K562 (cell line): ENCODE measurements around the gene SRP54. TPM values are rescaled to one million over a fixed set of nuclear protein-coding genes. Genes with fewer than 3 reads are reported as not detected.

Experiments used
- ATAC-seq: fragments of 200-7000 bp; cut with Tn5 transposase; 3 replicates; pipeline ENCODE4 v1.9.1; 2020; ENCODE audit warnings: moderate library complexity
- BruUV-seq: library from RNA; stranded (reverse); fragments of 400-500 nt; replicated peaks from 2 replicates; lab custom pipeline; 2021; lab: Mats Ljungman, UMichigan
- CTCF ChIA-PET: fragments of 300-600 bp; formaldehyde crosslinking; extraction: SDS; loops from one replicate; lab custom pipeline; 2021; ENCODE audit warnings: low intra/inter-chr PET ratio; lab: Yijun Ruan, JAX
- POLR2A ChIA-PET: fragments of 300-600, 350-650 bp; sonication (Branson Sonifier 250); formaldehyde crosslinking; extraction: SDS; loops from one replicate; lab custom pipeline; 2021; ENCODE audit warnings: antibody characterized with exemption, inconsistent platforms; lab: Yijun Ruan, JAX
- DNase-seq, 4 experiments: peaks; one replicate each; pipeline versions ENCODE4 v3.0.0 to v3.0.0-alpha.2; 2011 to 2018; ENCODE audit warnings: low spot score in 3 of 4, mixed read lengths in 3 of 4; ENCODE audit errors: extremely low read depth in 1 of 4
- FAIRE-seq: peaks from 2 replicates; lab custom pipeline; 2011; peaks lifted over from hg19 to GRCh38; lab: Jason Lieb, UNC
- H2AFZ ChIP-seq: 2 replicates; pipeline ENCODE4 v1.6.0; 2011; ENCODE audit warnings: low read depth, low read length, control low read depth, inconsistent platforms
- H3K27ac ChIP-seq: fragments of 200-600 bp; 3 replicates; pipeline ENCODE4 v1.8.0; 2011; ENCODE audit warnings: low read depth, mild to moderate bottlenecking, control low read depth, inconsistent platforms, low read length, moderate library complexity, mixed read lengths; ENCODE audit errors: extremely low read depth
- H3K27me3 ChIP-seq, 2 experiments: fragments of 300-600 bp in 1 of 2; 2 replicates in 1 of 2; 3 replicates in 1 of 2; pipeline versions ENCODE4 v1.6.0 to v1.8.0; 2011; ENCODE audit warnings: inconsistent platforms in 2 of 2, low read length in 2 of 2, mild to moderate bottlenecking in 1 of 2, mixed read lengths in 1 of 2, moderate library complexity in 1 of 2; ENCODE audit not compliant: control insufficient read depth in 2 of 2, insufficient read depth in 2 of 2
- H3K36me3 ChIP-seq: fragments of 300-600 bp; 3 replicates; pipeline ENCODE4 v1.8.0; 2011; ENCODE audit warnings: mild to moderate bottlenecking, low read length, inconsistent platforms; ENCODE audit not compliant: control insufficient read depth, insufficient read depth
- H3K4me1 ChIP-seq, 2 experiments: fragments of 200-600 bp in 1 of 2; replicated peaks in 1 of 2; 2 replicates in 1 of 2; 3 replicates in 1 of 2; pipeline versions ENCODE4 v1.5.1 to v1.8.0; 2011; ENCODE audit warnings: inconsistent platforms in 2 of 2, low read length in 2 of 2, mild to moderate bottlenecking in 1 of 2, mixed read lengths in 1 of 2, moderate library complexity in 1 of 2; ENCODE audit not compliant: control insufficient read depth in 2 of 2, insufficient read depth in 2 of 2
- H3K4me2 ChIP-seq: 2 replicates; pipeline ENCODE4 v1.6.1; 2011; ENCODE audit warnings: low read length, control low read depth, inconsistent platforms, mixed read lengths; ENCODE audit not compliant: insufficient read depth
- H3K4me3 ChIP-seq: fragments of 200-600 bp; sonication (generic), shearing (Covaris generic); 2 replicates; pipeline ENCODE4 v1.5.1; 2016; ENCODE audit warnings: control low read depth, inconsistent platforms
- H3K79me2 ChIP-seq: fragments of 200-600 bp; 3 replicates; pipeline ENCODE4 v1.8.0; 2011; ENCODE audit warnings: low read length, inconsistent platforms; ENCODE audit not compliant: control insufficient read depth, insufficient read depth
- H3K9ac ChIP-seq, 2 experiments: 2 replicates each; pipeline versions ENCODE4 v1.6.0 to v1.6.1; 2011; ENCODE audit warnings: low read depth in 2 of 2, low read length in 2 of 2, control low read depth in 1 of 2, inconsistent platforms in 1 of 2, mild to moderate bottlenecking in 1 of 2, mixed read lengths in 1 of 2; ENCODE audit not compliant: insufficient read depth in 1 of 2
- H3K9me1 ChIP-seq: one replicate; pipeline ENCODE4 v1.6.0; 2011; ENCODE audit warnings: inconsistent platforms, mild to moderate bottlenecking, low read length, moderate library complexity; ENCODE audit not compliant: control insufficient read depth, insufficient read depth
- H3K9me3 ChIP-seq: replicated peaks from 2 replicates; pipeline ENCODE4 v1.5.1; 2011; ENCODE audit warnings: low read depth, low read length, inconsistent platforms; ENCODE audit not compliant: control insufficient read depth, insufficient read depth
- H4K20me1 ChIP-seq: replicated peaks from 2 replicates; pipeline ENCODE4 v1.6.1; 2011; ENCODE audit warnings: low read length, inconsistent platforms, mixed read lengths; ENCODE audit not compliant: control insufficient read depth, insufficient read depth
- HMBOX1 ChIP-seq: sonication (generic); IDR thresholded peaks from 2 replicates; pipeline ENCODE4 v1.6.1; 2016
- HSF4 ChIP-seq: fragments of 250-450 bp; sonication (Bioruptor Pico); IDR thresholded peaks from 2 replicates; pipeline ENCODE4 v2.1.2; 2022; ENCODE audit warnings: mild to moderate bottlenecking, moderate library complexity, borderline replicate concordance
- KLF13 ChIP-seq: fragments of 450-650 bp; IDR thresholded peaks from 2 replicates; pipeline ENCODE4 v1.6.1; 2016; ENCODE audit warnings: missing genetic modification characterization, low read depth, mild to moderate bottlenecking, missing compliant biosample characterization, moderate library complexity, borderline replicate concordance
- MTA3 ChIP-seq: fragments of 450-650 bp; formaldehyde crosslinking; IDR thresholded peaks from 2 replicates; pipeline ENCODE4 v1.6.1; 2017; ENCODE audit warnings: mild to moderate bottlenecking, borderline replicate concordance
- ZNF655 ChIP-seq: fragments of 250-450 bp; sonication (Bioruptor Pico); IDR thresholded peaks from 2 replicates; pipeline ENCODE4 v1.5.0; 2021
- WGBS: fragments of 100-300 bp; shearing (Covaris generic); methylation state at CpG from one replicate; pipeline ENCODE4 v1.1.6; 2016; ENCODE audit warnings: low coverage, mixed read lengths; ENCODE audit not compliant: insufficient coverage; ENCODE audit errors: missing lambda C conversion rate; 5-methylcytosine and 5-hydroxymethylcytosine counted together
- in situ Hi-C: fragments of 300-500 bp; cut with MboI; formaldehyde crosslinking; loops from 4 replicates; pipeline ENCODE4 v1.15.0; 2018; ENCODE audit warnings: inconsistent platforms, mixed read lengths
- intact Hi-C: fragments of 100-400 bp; cut with micrococcal nuclease; formaldehyde crosslinking; loops from 2 replicates; pipeline ENCODE4 v1.14.2; 2022
- polyA plus RNA-seq, 8 experiments: library from polyadenylated mRNA; depleted of rRNA in 4 of 8; stranded (reverse) in 5 of 8; unstranded in 3 of 8; fragments of >200 nt; fragmentation: Nextera tagmentation in 2 of 8; fragmentation: Illumina TruSeq in 1 of 8; extraction: Ambion mirVana in 2 of 8; extraction: Trizol in 1 of 8; gene quantifications; 2 replicates each; pipeline versions ENCODE4 v1.2.1 to v1.2.3, GENCODE V29; 2011 to 2014; ENCODE audit warnings: inconsistent platforms in 1 of 8, missing spikeins in 1 of 8
- total RNA-seq, 7 experiments: library from RNA; depleted of rRNA in 6 of 7; stranded (reverse); fragments of >200 nt in 6 of 7; fragmentation: Illumina TruSeq in 2 of 7; extraction: Trizol in 2 of 7; gene quantifications; 2 replicates each; pipeline versions ENCODE4 v1.2.1 to v1.2.3, GENCODE V29; 2011 to 2021; ENCODE audit warnings: low replicate concordance in 1 of 7

Gene SRP54
- total and polyA plus RNA-seq, 9 of the 15 experiments (the other 6 are each of a cell fraction or from before 2014, with no cell fraction given), result 28.6 to 69.8 (median 51.7) TPM

DNA sequence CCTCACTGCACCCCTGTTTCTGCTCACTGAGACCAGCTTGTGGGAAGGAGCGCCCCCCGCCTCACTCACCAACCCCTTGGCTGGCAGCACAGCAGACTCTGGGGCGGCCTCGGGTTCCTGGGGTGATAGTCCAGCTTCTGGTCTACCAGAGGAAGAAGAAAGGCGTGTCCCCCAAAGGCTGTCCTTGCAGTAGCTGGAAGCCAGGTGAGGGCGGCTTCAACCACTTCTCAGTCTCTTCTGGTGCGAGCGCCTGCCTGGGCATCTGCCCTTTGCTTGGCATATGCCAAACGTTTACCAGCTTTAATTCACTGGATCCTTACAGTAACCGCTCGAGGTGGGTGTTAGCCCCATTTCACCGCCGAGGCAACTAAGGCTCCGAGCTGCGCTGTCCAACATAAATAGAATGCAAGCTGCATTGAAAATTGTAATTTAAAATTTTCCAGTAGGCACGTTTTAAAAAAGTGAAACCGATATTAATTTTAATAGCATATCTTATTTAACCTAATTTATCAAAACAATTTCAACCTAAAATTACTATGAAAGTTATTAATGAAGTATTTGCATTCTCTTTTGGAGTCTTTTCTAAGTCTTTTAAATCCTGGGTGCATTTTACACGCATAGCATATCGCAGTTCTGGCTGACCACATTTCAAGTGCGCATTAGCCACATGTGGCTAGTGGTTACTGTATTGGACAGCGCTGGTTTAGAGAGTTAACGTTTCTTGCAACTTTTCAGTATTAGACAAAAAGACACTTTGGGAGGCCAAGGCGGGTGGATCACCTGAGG, 64.2 kb downstream of the SRP54 start (continued):
- no peak for TF ChIP-seq MTA3
- no peak for TF ChIP-seq KLF13 (tag)
- no peak for TF ChIP-seq HSF4 (CRISPR knock-in tag)
- peak; percentile 48 for TF ChIP-seq HMBOX1

DNA sequence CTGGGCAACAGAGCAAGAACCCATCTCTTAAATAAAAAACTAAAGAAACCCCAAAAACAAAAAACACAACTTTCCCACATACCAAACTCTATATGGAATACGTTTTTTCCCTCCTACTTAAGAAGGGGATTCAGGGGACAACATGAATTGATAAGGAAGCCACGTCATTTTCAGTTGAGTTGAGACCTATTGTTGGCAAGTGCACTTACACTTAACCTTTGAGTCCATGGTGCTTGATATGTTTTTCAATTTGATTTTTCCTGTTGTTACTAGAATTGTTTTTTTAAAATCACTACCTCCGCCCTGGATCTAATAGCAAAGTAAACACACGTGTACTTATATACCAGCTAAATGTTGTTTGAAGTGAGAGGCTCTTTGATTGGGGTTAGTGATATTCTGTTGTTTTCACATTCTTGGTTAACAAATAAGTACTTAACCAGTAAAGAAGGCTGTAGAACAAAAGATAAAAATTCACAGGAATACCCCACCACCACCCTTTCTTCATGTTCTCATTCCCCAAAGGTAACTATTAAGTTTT, 65.3 kb downstream of the SRP54 start:
- Histone ChIP-seq H4K20me1 (no peaks in the 10 kb centered on the region), H3K4me3 (peak overlapping the region; percentile 69), H3K9ac (peak overlapping the region in 1 of 2 experiments; percentile 31; a peak in 1 of 4 replicates), H3K4me2 (peak overlapping the region; percentile 87), H3K27ac (peak overlapping the region; percentile 86; the same call in 2 of the 3 replicates), H3K79me2 (peaks cover 42% of the 10 kb centered on the region), H3K9me1 (no peaks in the 10 kb centered on the region), H2AFZ (0 out of 2 replicates have a peak overlapping the region, but pooled peaks have one; percentile 21)
- POLR2A ChIA-PET, result interaction anchor here (0.7 kb wide), 1 partner anchor 16 kb away, joined by 3 read pairs; no protein-coding TSS in a partner anchor
- intact Hi-C loops, result loop anchor here (2.0 to 10.0 kb wide), 2 partner anchors 75 to 357 kb away; partner anchors contain the start of genes NFKBIA and PRORP
- FAIRE-seq, result peak; percentile 77
- CTCF ChIA-PET, result no interaction called here
- peak in 1 of 4 experiments; percentile 29 for DNase-seq
- TSS peak; percentile 56 for BruUV-seq
- 6% methylated on average over 4 of the region's 4 CpGs for WGBS
- TF ChIP-seq HMBOX1 (peak; percentile 14; the same call in 1 of the 2 replicates), ZNF655 (CRISPR knock-in tag) (no peak)
- TF ChIP-seq, all 486 proteins: peak for 1
- no peak for ATAC-seq
- no peaks in the 10 kb centered on the region for H3K27me3 ChIP-seq
- in situ Hi-C loops, result no loop called here
- H3K9me3 ChIP-seq, result no peaks in the 10 kb centered on the region
- H3K36me3 ChIP-seq, result peaks cover 5% of the 10 kb centered on the region; the same call in 1 of the 3 replicates
- peaks cover 9 to 16% of the 10 kb centered on the region in 2 experiments; a peak in 4 of 5 replicates for H3K4me1 ChIP-seq
